HepG2 (cell line): ENCODE measurements around the gene ANKAR. TPM values are rescaled to one million over a fixed set of nuclear protein-coding genes. Genes with fewer than 3 reads are reported as not detected.

Source experiments
- ATAC-seq: fragments of 200-7000 bp; cut with Tn5 transposase; 3 replicates; pipeline ENCODE4 v1.9.1; 2020; ENCODE audit warnings: mild to moderate bottlenecking, moderate library complexity
- BruUV-seq: library from RNA; stranded (reverse); fragments of 400-500 nt; replicated peaks from 2 replicates; lab custom pipeline; 2021; lab: Mats Ljungman, UMichigan
- CTCF ChIA-PET: fragments of 300-600 bp; formaldehyde crosslinking; extraction: SDS; loops from one replicate; lab custom pipeline; 2021; ENCODE audit warnings: low total read pairs, inconsistent platforms, low intra/inter-chr PET ratio; lab: Yijun Ruan, JAX
- POLR2A ChIA-PET: fragments of 350-600 bp; sonication (Branson Sonifier 250); formaldehyde crosslinking; loops from one replicate; lab custom pipeline; 2020; ENCODE audit warnings: antibody characterized with exemption, inconsistent platforms; lab: Yijun Ruan, JAX
- DNase-seq: peaks from one replicate; pipeline ENCODE4 v3.0.0-alpha.2; 2015; ENCODE audit warnings: low spot score
- FAIRE-seq: peaks from 3 replicates; lab custom pipeline; 2011; peaks lifted over from hg19 to GRCh38; lab: Jason Lieb, UNC
- H2AFZ ChIP-seq: one replicate; pipeline ENCODE4 v1.6.1; 2011; ENCODE audit warnings: low read length, inconsistent platforms
- H3K27ac ChIP-seq: fragments of 300-600 bp; 3 replicates; pipeline ENCODE4 v1.8.0; 2011; ENCODE audit warnings: mixed run types, mild to moderate bottlenecking, mixed read lengths, low read length, inconsistent platforms; ENCODE audit not compliant: insufficient read depth; ENCODE audit errors: extremely low read length
- H3K27me3 ChIP-seq, 2 experiments: fragments of 200-600 bp in 1 of 2; 2 replicates in 1 of 2; 3 replicates in 1 of 2; pipeline versions ENCODE4 v1.6.0 to v1.8.0; 2011; ENCODE audit warnings: low read length in 2 of 2, mild to moderate bottlenecking in 2 of 2, moderate library complexity in 2 of 2, inconsistent platforms in 1 of 2; ENCODE audit not compliant: insufficient read depth in 2 of 2, control insufficient read depth in 1 of 2
- H3K36me3 ChIP-seq, 2 experiments: fragments of 200-600 bp in 1 of 2; replicated peaks in 1 of 2; 2 replicates in 1 of 2; 3 replicates in 1 of 2; pipeline versions ENCODE4 v1.5.1 to v1.8.0; 2011; ENCODE audit warnings: low read length in 2 of 2, inconsistent platforms in 1 of 2; ENCODE audit not compliant: insufficient read depth in 2 of 2, control insufficient read depth in 1 of 2
- H3K4me1 ChIP-seq: 2 replicates; pipeline ENCODE4 v1.5.1; 2012; ENCODE audit warnings: low read length, inconsistent platforms; ENCODE audit not compliant: insufficient read depth
- H3K4me2 ChIP-seq: 2 replicates; pipeline ENCODE4 v1.6.0; 2011; ENCODE audit warnings: low read depth, low read length, inconsistent platforms
- H3K4me3 ChIP-seq, 3 experiments: fragments of 200-600 bp in 1 of 3; sonication (generic), shearing (Covaris generic) in 1 of 3; replicated peaks in 1 of 3; 2 replicates each; pipeline ENCODE4 v1.5.1; 2011 to 2016; ENCODE audit warnings: low read length in 3 of 3, inconsistent platforms in 2 of 3, low read depth in 2 of 3, mild to moderate bottlenecking in 2 of 3, control low read depth in 1 of 3, mixed read lengths in 1 of 3; ENCODE audit not compliant: insufficient read depth in 1 of 3
- H3K79me2 ChIP-seq: one replicate; pipeline ENCODE4 v1.6.1; 2011; ENCODE audit warnings: low read length, inconsistent platforms; ENCODE audit not compliant: insufficient read depth
- H3K9ac ChIP-seq: 2 replicates; pipeline ENCODE4 v1.6.0; 2011; ENCODE audit warnings: mild to moderate bottlenecking, low read depth, low read length, inconsistent platforms; ENCODE audit not compliant: insufficient read depth
- H3K9me3 ChIP-seq: 2 replicates; pipeline ENCODE4 v1.5.1; 2012; ENCODE audit warnings: mild to moderate bottlenecking, low read length
- H4K20me1 ChIP-seq: 2 replicates; pipeline ENCODE4 v1.6.0; 2011; ENCODE audit warnings: inconsistent platforms, mild to moderate bottlenecking, low read length, moderate library complexity; ENCODE audit not compliant: insufficient read depth
- GTF3A ChIP-seq: sonication (generic); formaldehyde crosslinking; conservative IDR thresholded peaks from 2 replicates; pipeline ENCODE4 v1.4.0; 2020; ENCODE audit warnings: mild to moderate bottlenecking, missing genetic modification reagents
- KIAA2018 ChIP-seq: sonication (generic); formaldehyde crosslinking; IDR thresholded peaks from 2 replicates; pipeline ENCODE4 v1.5.0; 2020; ENCODE audit warnings: mild to moderate bottlenecking, missing genetic modification reagents, borderline replicate concordance
- MYNN ChIP-seq: sonication (generic); formaldehyde crosslinking; IDR thresholded peaks from 2 replicates; pipeline ENCODE4 v1.4.0; 2020; ENCODE audit warnings: mild to moderate bottlenecking, low read depth, missing genetic modification reagents
- SIN3A ChIP-seq: IDR thresholded peaks from 2 replicates; pipeline ENCODE4 v1.6.1; 2011; ENCODE audit warnings: low read depth, mild to moderate bottlenecking, control low read depth, low read length, borderline replicate concordance
- TBX3 ChIP-seq: fragments of 450-650 bp; IDR thresholded peaks from 2 replicates; pipeline ENCODE4 v1.6.1; 2017; ENCODE audit warnings: antibody characterized with exemption, mild to moderate bottlenecking, inconsistent platforms, borderline replicate concordance
- TCF7L2 ChIP-seq: IDR thresholded peaks from 2 replicates; pipeline ENCODE4 v1.6.1; 2011; ENCODE audit warnings: mild to moderate bottlenecking, low read depth, low read length, moderate library complexity
- ZNF414 ChIP-seq: sonication (generic); formaldehyde crosslinking; IDR thresholded peaks from 2 replicates; pipeline ENCODE4 v1.5.0; 2020; ENCODE audit warnings: missing genetic modification reagents
- ZNF674 ChIP-seq: sonication (generic); formaldehyde crosslinking; IDR thresholded peaks from 2 replicates; pipeline ENCODE4 v1.5.0; 2020; ENCODE audit warnings: low read depth, mild to moderate bottlenecking, missing genetic modification reagents
- ZNF772 ChIP-seq: sonication (generic); formaldehyde crosslinking; IDR thresholded peaks from 2 replicates; pipeline ENCODE4 v1.5.0; 2020; ENCODE audit warnings: mild to moderate bottlenecking, missing genetic modification reagents
- WGBS: methylation state at CpG from one replicate; pipeline ENCODE4 v1.1.6; 2017; ENCODE audit warnings: low lambda C conversion rate; 5-methylcytosine and 5-hydroxymethylcytosine counted together
- in situ Hi-C: cut with HindIII; loops from 2 replicates; pipeline ENCODE4 v1.10.0; 2017; ENCODE audit warnings: low pct_unique_long_range_greater_than_20kb; ENCODE audit not compliant: extremely low pct_ligation_motif_present
- intact Hi-C: fragments of 100-400 bp; cut with micrococcal nuclease; formaldehyde crosslinking; loops from one replicate; pipeline ENCODE4 v1.10.0; 2022; ENCODE audit not compliant: unreplicated experiment
- polyA plus RNA-seq, 8 experiments: library from polyadenylated mRNA; depleted of rRNA in 3 of 8; stranded (reverse) in 7 of 8; unstranded in 1 of 8; fragments of >200 nt; fragmentation: Illumina TruSeq in 4 of 8; extraction: Trizol in 4 of 8; gene quantifications; 2 replicates each; pipeline versions ENCODE4 v1.2.1 to v1.2.3, GENCODE V29; 2011 to 2016; ENCODE audit warnings: low read depth in 4 of 8, missing spikeins in 1 of 8, mixed read lengths in 1 of 8; ENCODE audit not compliant: insufficient read depth in 1 of 8
- total RNA-seq, 5 experiments: library from RNA; depleted of rRNA; stranded (reverse); fragments of >200 nt; fragmentation: Illumina TruSeq; extraction: Trizol; gene quantifications; 2 replicates each; pipeline ENCODE4 v1.2.3, GENCODE V29; 2016; ENCODE audit warnings: low read depth in 1 of 5

Gene ANKAR
- total and polyA plus RNA-seq, 2 of the 13 experiments (the other 11 are each of a cell fraction or from before 2014, with no cell fraction given) = 3.6 to 5.0 TPM

- TF ChIP-seq MYNN (CRISPR knock-in tag) (peak; percentile 85), TBX3 (no peak)
Observed at GRCh38 chr2:189661148-189661956, 13.1 kb upstream of the ANKAR start, which contains the start of gene ASNSD1 (continued).

GRCh38 chr2:189661957-189662321 is 12.5 kb upstream of the ANKAR start:
- H3K9ac ChIP-seq = peak overlapping the region; percentile 99
- H3K27me3 ChIP-seq = no peaks in the 10 kb centered on the region; a peak in 1 of 5 replicates
- no peaks in the 10 kb centered on the region for H4K20me1 ChIP-seq
- peaks cover 1 to 14% of the 10 kb centered on the region in 2 experiments; a peak in 4 of 5 replicates for H3K36me3 ChIP-seq
- ChIA-PET CTCF (interaction anchor here (0.7 to 3.8 kb wide), 7 partner anchors 12 to 408 kb away, joined by 3 to 64 read pairs (median 13); partner anchors contain the start of genes ANKAR and OSGEPL1), POLR2A (interaction anchor here (1.1 to 3.3 kb wide), 4 partner anchors 13 to 122 kb away, joined by 3 to 25 read pairs (median 7); partner anchors contain the start of genes ANKAR, ORMDL1, PMS1 and SLC40A1)
- peaks cover 36% of the 10 kb centered on the region for H3K79me2 ChIP-seq
- no peak for FAIRE-seq
- in situ Hi-C loops = loop anchor here (25.0 kb wide), 1 partner anchor 400 kb away; the partner anchor contains the start of gene MSTN
- H3K4me2 ChIP-seq = peak overlapping the region; percentile 88
- H3K9me3 ChIP-seq = no peaks in the 10 kb centered on the region
- BruUV-seq = no TSS peak
- intact Hi-C loops = loop anchor here (1.0 to 2.0 kb wide), 6 partner anchors 12 to 409 kb away; partner anchors contain the start of genes ANKAR, ORMDL1 and PMS1
- TF ChIP-seq ZNF674 (CRISPR knock-in tag) (peak; percentile 75; the same call in 1 of the 2 replicates), KIAA2018 (CRISPR knock-in tag) (no peak), GTF3A (CRISPR knock-in tag) (0 out of 2 replicates have a peak, but pooled peaks have one; percentile 3), SIN3A (0 out of 2 replicates have a peak, but pooled peaks have one; percentile 4), TCF7L2 (no peak), ZNF772 (CRISPR knock-in tag) (peak; percentile 4; the same call in 1 of the 2 replicates), ZNF414 (CRISPR knock-in tag) (0 out of 2 replicates have a peak, but pooled peaks have one; percentile 62)
- H2AFZ ChIP-seq = no peak overlapping the region
- DNase-seq = no peak
- WGBS = 1% methylated on average over 9 of the region's 9 CpGs
- H3K4me3 ChIP-seq = peak overlapping the region; percentile 67 to 99 (median 93)
- peak overlapping the region; percentile 73 for H3K27ac ChIP-seq
- peak; percentile 7 for ATAC-seq
- H3K4me1 ChIP-seq = peaks cover 48% of the 10 kb centered on the region
